AG20443 (cell line): ENCODE data around the gene NEAT1.

Experiments
- DNase-seq: peaks from one replicate; pipeline ENCODE4 v3.0.0; 2012; ENCODE audit warnings: low spot score, mixed read lengths

NEAT1 gene

DNA sequence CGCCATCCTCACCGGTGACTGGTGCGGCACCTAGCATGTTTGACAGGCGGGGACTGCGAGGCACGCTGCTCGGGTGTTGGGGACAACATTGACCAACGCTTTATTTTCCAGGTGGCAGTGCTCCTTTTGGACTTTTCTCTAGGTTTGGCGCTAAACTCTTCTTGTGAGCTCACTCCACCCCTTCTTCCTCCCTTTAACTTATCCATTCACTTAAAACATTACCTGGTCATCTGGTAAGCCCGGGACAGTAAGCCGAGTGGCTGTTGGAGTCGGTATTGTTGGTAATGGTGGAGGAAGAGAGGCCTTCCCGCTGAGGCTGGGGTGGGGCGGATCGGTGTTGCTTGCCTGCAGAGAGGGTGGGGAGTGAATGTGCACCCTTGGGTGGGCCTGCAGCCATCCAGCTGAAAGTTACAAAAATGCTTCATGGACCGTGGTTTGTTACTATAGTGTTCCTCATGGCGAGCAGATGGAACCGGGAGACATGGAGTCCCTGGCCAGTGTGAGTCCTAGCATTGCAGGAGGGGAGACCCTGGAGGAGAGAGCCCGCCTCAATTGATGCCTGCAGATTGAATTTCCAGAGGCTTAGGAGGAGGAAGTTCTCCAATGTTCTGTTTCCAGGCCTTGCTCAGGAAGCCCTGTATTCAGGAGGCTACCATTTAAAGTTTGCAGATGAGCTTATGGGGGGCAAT, 1.1 kb downstream of the NEAT1 start:
- DNase-seq, result no peak

DNA sequence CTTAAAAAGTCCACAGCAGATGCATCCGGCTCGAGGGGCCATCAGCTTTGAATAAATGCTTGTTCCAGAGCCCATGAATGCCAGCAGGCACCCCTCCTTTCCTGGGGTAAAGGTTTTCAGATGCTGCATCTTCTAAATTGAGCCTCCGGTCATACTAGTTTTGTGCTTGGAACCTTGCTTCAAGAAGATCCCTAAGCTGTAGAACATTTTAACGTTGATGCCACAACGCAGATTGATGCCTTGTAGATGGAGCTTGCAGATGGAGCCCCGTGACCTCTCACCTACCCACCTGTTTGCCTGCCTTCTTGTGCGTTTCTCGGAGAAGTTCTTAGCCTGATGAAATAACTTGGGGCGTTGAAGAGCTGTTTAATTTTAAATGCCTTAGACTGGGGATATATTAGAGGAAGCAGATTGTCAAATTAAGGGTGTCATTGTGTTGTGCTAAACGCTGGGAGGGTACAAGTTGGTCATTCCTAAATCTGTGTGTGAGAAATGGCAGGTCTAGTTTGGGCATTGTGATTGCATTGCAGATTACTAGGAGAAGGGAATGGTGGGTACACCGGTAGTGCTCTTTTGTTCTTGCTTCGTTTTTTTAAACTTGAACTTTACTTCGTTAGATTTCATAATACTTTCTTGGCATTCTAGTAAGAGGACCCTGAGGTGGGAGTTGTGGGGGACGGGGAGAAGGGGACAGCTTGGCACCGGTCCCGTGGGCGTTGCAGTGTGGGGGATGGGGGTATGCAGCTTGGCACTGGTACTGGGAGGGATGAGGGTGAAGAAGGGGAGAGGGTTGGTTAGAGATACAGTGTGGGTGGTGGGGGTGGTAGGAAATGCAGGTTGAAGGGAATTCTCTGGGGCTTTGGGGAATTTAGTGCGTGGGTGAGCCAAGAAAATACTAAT, 1.9 kb downstream of the NEAT1 start:
- DNase-seq, result no peak

DNA sequence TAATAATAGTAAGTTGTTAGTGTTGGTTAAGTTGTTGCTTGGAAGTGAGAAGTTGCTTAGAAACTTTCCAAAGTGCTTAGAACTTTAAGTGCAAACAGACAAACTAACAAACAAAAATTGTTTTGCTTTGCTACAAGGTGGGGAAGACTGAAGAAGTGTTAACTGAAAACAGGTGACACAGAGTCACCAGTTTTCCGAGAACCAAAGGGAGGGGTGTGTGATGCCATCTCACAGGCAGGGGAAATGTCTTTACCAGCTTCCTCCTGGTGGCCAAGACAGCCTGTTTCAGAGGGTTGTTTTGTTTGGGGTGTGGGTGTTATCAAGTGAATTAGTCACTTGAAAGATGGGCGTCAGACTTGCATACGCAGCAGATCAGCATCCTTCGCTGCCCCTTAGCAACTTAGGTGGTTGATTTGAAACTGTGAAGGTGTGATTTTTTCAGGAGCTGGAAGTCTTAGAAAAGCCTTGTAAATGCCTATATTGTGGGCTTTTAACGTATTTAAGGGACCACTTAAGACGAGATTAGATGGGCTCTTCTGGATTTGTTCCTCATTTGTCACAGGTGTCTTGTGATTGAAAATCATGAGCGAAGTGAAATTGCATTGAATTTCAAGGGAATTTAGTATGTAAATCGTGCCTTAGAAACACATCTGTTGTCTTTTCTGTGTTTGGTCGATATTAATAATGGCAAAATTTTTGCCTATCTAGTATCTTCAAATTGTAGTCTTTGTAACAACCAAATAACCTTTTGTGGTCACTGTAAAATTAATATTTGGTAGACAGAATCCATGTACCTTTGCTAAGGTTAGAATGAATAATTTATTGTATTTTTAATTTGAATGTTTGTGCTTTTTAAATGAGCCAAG, 2.7 kb downstream of the NEAT1 start:
- DNase-seq, result no peak

DNA sequence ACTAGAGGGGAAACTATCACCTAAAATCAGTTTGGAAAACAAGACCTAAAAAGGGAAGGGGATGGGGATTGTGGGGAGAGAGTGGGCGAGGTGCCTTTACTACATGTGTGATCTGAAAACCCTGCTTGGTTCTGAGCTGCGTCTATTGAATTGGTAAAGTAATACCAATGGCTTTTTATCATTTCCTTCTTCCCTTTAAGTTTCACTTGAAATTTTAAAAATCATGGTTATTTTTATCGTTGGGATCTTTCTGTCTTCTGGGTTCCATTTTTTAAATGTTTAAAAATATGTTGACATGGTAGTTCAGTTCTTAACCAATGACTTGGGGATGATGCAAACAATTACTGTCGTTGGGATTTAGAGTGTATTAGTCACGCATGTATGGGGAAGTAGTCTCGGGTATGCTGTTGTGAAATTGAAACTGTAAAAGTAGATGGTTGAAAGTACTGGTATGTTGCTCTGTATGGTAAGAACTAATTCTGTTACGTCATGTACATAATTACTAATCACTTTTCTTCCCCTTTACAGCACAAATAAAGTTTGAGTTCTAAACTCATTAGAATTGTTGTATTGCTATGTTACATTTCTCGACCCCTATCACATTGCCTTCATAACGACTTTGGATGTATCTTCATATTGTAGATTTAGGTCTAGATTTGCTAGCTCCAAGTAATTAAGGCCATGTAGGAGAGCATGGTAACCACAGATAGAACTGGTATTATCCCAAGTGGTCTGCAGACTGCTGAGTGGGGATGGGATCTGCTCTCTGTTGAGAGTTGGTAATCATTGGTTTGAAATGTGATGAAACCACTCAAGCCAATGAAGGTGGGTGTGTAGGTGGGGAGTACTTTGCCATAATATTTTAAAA, 3.6 kb downstream of the NEAT1 start:
- no peak for DNase-seq

DNA sequence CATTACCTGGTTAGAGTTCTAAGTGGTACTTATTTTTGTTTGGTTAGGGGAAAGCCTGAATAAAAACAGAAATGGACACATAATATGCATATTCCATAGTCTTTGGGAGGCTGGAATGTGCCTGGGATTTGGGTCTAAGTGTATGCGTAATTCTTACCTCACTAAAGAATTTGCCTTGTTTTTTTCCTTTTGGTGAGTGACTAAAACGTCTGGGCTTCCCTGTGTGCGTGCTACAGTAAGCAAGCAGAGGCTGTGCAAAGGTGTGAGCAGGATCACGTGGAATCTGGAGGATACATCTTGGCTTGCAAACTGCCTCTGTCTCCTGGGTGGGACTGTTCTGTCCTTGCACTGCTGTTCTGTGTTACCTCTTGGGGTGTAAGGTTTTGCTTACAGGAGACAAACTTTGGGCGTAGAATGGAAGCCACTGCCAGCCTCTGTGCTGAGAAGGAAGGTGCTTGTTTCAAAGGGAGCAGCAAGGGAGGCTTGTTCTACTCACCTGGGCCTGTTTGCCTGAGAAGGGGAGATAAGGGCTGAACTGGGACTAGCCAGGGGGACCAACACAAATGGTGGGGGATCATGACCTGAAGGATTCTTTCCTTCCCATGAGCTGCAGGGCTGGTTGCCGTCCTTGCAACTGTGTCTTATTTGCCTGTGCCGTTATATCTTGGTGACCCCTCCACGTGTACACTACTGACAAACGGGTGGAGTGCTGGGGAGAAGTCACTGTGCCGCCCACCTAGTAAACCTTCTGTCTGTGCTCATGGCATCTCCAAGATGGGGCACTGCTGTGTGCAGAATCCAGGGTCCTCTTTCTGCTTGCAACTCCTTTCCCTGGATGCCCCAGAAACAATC, 4.5 kb downstream of the NEAT1 start:
- DNase-seq, result no peak

DNA sequence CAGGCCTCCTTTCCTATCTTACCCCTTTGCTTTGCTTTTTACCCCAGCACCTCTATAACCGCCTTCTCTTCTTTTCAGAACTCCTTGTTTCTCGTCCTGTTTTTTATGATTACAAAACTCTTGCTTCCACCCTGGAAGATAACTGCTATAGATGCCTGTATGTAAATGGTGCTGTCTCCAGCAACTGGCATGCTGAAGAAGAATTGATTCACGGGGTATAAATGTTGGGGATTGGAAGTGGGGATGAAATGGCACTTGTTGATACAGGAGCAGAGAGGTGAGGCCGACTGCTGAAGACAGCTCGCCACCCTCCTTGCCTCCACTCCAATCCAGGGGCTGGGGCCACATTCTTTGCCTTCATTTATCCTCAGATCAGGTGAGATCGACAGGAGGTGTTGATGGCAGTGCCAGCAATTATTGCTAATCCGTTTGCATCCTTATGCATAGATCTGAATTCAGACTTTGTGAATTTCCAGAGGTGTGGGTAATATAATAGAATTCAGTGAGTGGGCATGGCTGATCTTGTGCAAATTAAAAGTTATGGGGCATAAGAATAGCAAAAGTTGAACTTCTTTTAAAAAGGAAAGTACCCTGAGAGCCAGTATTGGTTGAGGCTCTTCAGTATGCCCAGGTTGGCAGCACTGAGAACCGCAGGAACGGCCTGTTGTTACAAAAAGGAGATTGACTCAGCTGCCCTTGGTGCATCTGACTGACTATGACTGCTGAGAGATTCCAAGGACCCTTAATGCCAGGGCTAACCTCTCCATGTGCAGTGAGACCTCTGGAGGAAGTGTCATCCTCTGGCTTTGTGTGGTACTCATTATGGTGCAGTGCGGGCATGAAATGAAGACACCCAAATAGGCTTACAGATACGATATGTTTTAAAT, 5.3 kb downstream of the NEAT1 start:
- DNase-seq, result no peak

DNA sequence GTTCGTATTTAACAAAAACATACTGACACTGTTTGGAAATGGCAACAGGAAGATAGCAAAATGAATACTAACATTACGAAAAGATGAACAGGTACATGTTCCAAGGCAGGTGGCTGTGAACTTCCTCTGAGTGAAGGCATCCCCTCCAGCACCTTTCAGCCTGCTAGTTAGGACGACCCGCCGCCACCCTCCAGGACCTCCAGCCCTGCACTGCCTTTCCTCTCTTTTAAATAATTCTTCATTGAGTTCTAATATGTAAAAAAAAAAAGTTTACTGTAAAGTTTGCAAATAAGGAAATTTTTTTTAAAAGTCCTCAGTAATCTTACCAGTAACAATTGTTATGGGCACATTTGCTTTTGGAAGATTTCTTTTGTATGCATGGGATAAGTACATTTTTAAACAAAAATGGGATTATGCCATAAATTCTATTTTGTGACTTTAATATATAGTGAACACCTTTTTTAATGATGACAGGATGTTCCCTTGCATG, 6.0 kb downstream of the NEAT1 start:
- no peak for DNase-seq

DNA sequence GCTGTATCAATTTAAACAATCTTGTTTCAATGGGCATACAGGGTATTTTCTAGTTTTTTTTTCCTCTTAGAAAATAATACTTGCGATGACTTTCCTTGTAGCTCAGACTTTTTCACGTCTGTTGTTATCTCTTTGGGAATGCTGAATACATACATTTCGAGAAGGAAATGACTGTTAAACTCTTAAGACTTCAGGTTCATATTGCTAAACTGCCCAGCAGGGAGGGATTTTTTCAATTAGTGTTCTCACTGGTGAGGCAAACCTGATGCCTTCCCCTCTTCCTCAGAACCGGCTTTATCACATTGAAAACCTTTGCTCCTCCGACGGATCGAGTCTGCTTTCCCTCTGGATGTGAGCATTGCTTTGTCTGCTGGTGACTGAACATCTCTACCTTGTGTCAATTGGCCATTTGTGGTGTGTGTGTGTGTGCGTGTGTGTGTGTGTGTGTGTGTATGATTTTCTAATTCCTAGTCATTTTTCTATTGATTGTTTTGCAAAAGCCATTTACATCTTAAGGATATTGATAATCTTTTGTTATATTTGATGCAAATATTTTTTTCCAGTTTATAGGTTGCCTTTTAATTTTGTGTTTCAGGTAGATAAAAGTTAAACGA, 6.6 kb downstream of the NEAT1 start:
- DNase-seq, result no peak

DNA sequence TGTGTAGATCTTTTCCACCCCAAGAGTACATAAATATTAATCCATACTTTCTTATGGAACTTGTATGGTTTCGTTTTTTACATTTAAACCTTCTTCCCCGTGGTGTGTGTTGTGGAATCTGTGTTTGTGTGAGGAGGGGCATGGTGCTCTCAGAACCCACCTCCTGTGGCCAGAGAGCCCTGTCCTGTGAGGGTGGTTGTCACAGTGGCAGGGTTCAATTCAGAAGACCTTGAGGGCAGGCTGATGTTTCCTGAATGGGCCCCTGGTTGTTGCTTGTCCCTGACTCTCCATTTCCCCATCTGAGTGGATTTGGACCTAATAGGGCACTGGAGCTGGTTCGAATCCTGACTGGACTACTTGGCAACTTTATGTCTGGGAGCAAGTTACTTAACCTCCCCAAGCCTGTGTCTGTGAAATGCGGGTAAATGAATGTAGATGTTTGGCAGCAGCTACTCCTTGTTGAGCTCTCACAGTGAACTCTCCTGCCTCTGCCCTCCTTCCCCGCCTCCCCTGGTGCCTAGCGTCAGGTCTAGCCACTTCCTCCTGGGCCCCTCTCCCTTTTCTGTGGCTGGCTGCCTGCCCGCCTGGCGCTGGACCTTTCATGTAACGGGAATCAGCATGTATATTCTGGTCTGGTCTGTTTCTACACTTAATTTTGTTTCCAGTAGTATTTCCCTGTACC, 7.3 kb downstream of the NEAT1 start:
- no peak for DNase-seq

DNA sequence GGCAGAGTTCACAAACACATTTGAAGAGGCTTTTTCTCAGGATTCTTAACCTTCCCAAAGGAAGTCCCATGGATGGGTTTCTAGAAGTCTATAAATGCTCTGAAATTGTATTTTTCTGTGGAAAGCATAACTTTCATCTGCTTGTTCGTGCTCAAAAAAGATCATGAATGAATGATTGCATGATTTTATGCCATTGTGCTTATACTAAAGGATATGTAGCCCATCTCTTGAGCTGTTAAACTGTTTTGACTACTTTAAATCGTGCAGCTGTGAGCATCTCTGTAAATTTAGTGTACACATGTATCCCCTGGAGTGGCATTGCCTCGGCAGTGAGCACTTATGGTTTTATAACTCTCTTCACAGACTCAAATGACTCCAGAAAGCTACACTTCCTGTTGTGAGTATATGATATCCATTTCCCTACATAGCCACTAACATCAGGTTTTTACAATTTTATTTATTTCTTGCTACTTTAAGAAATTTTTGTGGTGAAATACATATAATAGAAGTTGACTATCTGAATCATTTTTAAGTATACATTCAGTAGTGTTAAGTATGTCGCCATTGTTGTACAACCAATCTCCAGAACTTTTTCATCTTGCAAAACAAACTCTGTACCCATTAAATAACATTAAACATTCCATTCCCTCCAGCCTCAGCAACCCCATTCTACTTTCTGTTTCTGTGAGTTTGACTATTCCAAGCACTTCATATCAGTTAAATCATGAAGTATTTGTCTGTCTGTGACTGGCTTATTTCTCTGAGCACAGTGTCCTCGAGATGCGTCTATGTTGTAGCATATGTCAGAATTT, 8.0 kb downstream of the NEAT1 start:
- DNase-seq, result no peak

DNA sequence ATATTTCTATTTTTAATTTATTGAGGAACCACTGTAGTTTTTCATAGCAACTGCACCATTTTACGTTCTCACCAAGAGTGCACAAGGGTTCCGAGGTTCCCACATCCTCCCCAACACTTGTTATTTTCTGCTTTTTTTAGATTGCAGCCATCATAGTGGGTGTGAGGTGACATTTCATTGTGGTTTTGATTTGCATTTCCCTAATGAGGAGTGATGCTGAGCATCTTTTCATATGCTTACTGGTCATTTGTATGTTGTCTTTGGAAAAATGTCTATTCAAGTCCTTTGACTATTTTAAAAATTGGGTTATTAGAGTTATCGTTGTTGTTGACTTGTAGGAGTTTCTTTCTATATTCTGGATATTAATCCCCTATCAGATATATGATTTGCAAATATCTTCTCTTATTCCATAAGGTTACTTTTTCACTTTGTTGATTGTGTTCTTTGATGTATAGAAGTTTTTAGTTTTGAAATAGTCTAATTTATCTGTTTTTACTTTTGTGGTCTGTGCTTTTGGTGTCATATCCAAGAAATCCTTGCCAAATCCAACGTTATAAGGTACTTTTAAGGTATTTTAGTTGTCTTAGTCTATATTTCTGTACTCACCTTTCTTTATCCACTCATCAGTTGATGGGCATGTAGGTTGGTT, 9.0 kb downstream of the NEAT1 start:
- DNase-seq, result no peak

DNA sequence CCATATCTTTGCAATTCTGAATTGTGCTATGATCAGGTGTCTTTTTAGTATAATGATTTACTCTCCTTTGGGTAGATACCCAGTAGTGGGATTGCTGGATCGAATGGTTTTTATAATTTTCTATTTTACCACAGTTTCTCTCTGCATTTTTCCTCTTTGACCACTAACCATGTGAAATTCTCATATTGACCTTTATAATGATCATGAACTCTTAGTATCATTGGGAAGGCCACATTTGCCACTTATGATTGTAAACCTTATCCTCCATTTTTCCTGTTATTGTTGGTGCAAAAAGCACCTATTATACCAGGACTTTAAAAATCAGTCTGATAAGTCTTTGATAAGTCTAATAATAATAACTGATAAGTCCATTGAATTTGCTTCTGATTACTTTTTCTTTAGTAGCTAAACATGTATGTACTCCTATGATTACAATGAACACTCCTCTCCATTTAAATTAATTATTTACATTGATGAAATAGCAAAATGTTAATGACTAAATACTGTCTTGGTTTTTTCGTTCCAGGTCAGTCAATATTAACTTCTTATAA, 9.6 kb downstream of the NEAT1 start:
- no peak for DNase-seq

DNA sequence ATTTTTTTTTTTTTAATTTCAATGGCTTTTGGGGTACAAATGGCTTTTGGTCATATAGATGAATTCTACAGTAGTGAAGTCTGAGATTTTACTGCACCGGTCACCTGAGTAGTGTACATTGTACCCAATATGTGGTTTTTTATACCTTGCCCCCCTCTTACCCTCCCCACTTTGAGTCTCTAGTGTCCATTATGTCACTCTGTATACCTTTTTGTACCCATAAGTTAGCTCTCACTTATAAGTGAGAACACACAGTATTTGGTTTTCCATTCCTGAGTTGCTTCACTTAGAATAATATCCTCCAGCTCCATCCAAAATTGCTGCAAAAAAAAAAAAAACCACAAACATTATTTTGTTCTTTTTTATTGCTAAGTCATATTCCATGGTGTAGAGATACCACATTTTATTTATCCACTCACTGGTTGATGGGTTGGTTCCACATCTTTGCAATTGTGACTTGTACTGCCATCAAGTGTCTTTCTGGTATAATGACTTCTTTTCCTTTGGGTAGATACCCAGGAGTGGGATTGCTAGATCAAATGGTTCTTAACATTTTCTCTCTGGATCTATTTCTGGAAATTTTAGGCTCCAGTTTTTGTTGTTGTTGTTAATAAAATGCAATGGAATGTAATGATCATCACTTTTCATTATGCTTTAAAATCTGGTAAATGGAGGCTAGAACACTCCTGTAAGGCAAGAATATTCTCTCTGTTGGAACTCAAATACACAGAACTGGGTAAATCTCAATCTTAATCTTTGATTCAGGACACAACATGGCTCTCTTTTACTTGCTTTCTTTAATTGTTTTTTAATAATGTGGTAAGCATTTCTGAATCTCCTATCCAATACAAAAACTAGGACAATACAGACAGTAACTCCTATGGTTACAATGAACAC, 10.3 kb downstream of the NEAT1 start:
- DNase-seq, result no peak

DNA sequence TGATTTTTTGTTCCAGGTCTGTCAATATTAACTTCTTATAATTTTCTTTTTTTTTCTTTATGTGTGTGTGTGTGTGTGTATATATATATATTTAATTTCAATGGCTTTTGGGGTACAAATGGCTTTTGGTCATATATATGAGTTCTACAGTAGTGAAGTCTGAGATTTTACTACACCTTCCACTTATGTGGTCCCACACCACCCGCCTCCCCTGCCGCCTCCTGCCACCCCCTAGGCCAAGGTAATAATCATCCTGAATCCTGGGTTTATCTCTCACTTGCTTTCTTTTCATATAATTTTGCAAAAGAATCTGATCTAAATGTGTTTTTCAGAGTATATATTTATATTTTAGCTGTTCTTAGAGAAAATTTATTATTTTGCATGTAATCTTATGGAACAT, 11.1 kb downstream of the NEAT1 start:
- no peak for DNase-seq

DNA sequence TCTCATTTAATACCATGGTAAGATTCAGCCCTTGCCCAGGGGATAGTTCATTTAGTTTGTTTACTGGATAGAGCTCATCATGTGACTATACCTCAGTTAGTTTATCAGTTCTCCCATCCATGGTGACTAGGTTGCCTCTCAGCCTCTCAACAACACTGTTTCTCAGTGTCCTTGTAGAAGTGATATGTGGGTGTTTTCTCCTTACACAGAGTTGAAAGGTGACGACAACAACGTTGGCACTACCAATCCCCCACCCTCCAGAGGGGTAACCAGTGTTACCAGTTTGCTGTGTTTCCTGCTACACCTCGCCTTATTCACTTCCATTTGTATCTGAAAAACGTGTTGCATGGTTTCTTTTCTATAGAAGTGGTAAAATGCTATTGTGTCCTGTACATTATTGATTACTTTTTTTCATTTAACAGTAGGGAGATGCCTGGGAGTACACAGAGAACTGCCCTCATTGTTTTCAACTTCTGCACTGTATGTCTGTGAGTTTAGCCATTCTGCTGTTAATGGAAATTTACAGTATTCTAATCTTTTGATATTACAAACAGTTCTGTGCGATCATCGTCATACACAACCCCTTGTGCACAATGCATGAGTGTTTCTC, 11.6 kb downstream of the NEAT1 start:
- no peak for DNase-seq
